HG02943 (cell line): Measurements from ENCODE around the gene OTULIN.

ENCODE experiments used
- ATAC-seq: cut with Tn5 transposase; IDR thresholded peaks from one replicate; pipeline ENCODE4 v1.9.1; 2021; ENCODE audit warnings: mild to moderate bottlenecking, low read depth, moderate library complexity; ENCODE audit not compliant: unreplicated experiment

The OTULIN gene

DNA sequence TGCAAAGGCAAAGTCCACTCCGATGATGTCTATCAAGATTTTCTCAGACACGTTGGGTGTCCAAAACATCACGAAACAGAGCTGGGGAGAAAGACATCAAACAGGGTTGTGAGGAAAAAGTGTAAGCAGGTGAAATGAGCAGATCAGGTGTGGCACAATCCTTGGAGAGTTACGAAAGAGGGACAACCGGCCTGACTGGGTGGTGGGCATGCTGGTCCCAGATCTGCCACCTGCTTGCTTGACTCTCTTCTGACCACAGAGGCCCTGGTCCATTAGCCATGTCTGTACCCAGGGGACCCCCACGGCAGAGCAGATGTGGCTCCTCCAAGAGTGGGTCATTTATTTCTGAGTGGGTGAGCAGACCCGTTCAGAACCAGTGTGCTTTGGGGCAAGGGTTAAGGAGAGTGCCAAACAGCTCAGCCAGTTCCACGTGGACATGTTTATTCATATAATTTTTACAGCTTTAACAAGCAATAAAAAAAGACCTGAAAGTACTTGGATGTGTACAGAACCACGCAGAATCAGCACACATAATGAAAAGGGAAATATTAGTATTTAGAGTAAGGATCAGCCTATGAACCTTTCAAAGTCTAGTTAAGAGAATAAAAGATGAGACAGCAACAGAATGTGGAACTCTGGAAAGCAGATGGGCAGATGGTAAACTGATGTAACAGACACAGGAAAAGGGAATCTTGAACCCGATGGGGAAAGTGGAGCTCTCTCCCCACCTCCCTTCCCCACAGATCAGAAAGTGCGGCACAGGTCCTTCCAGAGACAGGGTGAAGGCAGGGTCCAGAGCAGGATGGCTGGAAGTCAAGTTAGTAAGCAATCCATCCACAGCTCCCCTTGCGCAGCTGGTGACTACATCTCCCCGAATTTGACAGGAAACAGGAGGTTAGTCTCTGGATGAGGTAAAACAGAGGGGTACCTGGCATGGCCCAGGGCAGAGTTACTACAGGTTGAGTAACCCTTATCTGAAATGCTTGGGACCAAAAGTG lies 52.5 kb downstream of the OTULIN start:
- ATAC-seq: no peak

DNA sequence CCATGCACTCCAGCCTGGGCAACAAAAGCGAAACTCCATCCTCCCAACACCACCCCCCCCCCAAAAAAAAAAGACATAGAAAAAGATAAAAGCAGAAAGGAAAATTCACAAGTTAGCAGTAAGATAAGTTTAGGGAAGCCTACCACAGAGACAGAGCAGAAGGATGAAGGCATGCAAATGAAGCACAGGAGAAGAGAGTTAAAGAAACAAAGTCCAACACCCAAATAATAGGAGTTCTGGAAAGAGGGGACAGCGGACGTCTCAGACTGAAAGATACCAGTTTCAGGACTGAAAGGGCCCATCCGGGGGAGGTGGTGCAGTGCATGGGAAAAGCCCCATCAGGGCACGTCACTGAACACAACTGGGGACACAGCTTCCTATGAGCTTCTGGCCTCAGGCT lies 54.3 kb downstream of the OTULIN start:
- ATAC-seq: no peak

DNA sequence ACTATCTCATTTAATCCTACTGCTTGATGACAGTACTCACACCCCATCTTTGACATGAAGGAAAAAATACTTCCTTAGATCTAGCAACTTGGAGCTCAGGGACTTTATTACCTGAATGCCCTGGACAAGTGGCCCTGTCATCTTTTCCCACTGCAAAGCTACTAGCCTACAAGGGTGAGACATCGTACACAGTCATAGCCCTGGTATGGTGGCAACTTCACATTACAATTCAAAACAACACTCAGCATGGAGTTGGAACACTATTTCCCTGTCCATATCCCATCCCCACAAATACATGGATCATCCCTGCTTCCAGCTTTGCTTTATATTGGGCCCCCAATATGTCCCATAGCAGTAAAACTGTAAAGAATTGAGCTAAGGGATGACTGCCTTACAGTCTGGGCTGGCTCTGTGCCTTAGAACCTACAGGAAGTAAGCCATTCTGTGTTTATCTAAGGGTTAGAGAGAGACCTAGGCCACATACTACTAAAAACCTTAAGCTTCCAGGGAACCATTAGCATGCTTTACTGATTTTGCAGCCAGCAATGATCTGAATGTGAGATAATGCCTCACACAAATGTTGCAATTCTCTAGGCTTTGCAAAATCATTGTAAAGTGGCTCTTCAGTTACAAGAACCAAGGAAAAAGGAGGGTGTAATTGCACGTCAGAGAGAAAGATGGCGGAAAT lies 55.9 kb downstream of the OTULIN start:
- ATAC-seq: no peak

DNA sequence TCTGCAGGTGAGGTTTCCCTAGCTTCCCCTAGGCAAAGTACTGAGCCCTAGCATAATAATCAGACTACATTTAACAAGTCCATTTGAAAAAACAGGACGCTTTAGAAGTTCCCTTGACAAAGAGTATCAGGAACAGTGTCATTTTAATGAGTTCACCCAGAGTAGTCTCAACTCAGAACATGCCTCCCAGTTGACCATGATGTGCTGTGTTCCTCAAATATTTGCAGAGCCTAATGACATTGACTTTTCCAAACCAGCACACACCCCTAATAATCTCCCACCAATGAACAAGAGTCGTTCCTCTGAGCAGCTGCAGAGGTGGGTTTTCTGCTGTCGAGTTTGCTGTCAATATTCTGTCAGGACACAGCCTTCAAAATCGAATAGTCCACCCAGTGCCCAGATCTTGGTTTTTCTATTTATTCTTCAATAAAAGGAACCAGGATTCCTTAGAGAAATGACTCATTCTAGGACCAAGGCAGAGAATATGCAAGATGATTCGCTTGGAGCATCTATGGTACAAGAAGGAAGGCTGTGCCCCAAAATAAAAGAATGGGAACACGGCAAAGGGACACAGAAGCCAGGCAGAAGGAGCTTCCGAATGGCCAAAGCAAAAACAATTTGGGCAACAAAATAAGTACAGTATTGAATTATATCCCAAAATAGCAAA lies 57.6 kb downstream of the OTULIN start:
- no peak for ATAC-seq

DNA sequence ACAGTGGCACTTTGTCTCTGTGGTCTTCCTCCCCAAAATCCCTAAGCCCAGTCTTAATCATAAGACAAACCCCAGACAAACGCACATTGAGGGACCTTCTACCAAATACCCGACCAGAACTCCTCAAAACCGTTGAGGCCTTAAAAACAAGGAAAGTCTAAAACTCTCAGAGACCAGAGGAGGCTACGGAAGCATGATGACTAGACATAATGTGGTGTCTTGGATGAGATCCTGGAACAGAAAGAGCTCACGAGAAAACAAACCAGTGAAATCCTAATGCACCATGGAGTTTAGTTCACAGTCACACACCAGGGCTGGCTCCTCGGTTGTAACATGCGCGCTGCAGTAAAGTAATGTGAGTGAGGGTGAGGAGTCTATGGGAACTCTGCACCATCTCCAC lies 58.4 kb downstream of the OTULIN start:
- ATAC-seq: no peak

DNA sequence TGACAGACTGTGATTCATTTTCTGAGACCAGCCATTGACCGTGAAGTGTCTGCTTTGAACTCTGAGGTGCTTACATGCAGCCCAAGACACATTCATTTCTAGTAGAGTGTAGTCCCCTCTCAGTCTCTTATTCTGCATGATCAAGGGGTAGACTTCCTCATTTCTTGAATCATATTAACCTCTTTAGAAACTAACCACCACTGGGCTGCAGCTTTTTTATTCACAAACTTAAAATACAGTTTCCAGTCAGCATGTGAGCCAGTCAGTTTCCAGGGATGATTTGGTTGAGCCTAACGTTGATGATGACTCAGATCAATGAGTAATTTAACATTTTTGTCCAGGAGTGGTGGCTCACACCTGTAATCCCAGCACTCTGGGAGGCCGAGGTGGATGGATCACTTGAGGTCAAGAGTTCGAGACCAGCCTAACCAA lies 59.2 kb downstream of the OTULIN start:
- no peak for ATAC-seq

DNA sequence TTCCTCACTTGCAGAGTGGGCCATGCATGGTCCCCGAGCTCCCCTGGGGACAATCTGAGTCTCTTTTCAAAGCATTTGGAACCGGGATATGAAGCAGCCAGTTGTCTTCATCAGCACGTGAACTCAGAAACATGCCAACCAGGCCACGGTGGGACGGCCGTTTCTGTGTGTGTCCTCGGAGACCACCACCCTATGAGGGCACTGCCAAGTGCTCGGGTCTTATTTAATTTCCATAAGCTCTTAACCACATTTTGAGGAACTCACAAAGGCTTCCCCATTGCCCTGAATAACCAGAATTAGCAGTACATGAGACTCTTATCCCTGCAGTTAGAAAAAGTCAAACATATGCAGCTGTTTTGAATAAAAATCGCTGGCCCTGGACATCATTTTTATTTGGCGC lies 60.1 kb downstream of the OTULIN start:
- no peak for ATAC-seq

DNA sequence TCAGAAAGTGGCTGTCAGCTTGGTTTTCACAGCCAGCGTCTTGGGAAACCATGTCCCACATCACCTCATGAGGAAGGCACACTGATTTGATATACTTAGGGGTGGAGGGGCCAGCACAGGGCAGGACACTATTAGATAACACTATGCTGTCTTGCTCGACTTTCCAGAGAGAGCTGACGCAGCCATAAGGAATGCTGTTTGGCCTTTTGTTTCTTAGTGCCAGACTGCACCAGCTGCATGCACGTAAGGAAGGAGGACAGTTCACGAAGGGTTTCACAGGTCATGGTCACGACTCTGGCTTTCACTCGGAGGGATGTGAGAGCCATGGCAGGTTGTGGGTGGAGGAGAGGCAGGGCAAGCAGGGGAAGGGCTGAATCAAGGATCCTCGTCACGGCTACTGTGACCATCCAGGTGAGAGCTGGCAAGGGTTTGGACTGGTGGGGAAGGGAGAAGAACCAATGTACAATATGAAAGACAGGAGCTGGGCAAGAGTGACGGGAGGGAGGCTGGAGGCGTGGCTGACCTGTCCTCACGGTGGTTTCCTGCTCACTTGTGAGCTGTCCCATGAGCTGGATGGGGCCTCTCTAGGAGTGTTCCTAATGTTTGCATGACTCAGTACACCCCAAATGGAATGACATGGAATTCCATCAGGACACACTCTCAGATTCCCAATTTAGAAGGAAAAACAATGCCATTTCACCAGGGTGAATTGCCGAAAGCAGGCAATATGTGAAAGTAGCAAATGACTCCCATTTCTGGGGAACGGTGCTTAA lies 61.7 kb downstream of the OTULIN start:
- no peak for ATAC-seq

DNA sequence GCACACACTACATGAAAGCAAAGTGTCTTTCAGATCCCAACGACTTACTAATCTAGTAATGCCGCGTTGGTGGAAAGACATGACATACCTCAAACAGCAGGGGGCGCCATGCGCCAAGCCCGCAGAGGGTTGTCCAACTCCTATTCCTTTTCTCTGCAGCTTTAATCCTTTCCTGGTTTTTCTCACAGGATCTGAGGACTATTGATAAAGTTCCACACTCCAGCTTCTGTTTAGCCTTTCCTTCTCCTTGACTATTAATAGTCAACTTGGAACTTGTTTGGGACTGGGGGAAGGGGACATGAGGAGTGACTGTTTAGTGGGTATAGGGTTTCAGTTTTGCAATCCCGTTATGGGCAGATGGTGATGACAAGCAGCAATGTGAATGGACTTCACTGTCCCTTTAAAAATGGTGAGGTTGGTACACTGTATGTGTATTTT lies 62.9 kb downstream of the OTULIN start:
- no peak for ATAC-seq

DNA sequence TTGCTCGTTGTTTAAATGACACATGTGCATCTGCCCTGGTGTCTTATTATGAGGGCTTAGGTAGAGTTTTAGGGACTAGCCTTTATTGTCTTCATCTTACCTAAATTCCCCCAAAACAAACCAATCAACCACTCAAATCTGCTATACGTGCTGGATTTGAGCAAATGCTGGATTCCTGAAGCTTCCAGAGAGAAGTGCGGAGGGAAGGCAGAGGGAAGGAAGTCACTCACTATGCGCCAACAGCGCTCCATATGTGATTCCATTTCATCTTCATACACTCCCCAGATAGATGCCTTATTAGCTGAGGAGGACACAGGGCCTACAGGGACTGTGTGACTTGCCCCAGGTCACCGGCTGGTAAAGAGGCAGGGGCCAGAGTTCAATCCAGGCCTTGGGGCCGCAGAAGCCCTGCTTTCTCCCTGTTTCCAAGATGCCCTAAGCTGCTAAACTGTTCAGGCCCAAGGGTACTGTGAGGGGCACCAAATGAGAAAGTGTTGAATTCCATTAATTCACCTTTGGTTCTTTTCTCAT lies 63.5 kb downstream of the OTULIN start:
- ATAC-seq: no peak

DNA sequence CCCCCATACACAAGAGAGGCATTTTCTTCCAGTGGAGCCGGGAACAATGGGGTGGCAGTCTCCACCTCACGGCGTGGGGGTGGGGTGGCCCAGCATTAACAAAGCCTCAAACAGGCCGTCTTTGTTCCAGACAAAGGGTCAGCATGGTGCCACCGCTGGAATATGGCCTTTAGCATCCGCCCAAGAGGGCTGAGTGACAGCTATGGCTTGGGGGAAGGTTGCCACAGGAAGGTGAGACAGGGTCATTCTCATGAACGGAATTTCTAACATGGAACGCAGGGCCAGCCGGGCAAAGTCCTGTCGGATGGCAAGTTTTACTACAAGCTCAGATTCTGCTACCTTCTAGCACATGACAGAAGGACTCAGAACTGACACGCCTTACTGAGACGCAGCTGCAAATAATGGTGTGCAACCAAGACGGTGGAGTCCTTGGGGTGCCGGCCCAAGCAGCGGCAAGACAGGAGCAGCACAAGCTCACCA lies 64.0 kb downstream of the OTULIN start:
- ATAC-seq: no peak

DNA sequence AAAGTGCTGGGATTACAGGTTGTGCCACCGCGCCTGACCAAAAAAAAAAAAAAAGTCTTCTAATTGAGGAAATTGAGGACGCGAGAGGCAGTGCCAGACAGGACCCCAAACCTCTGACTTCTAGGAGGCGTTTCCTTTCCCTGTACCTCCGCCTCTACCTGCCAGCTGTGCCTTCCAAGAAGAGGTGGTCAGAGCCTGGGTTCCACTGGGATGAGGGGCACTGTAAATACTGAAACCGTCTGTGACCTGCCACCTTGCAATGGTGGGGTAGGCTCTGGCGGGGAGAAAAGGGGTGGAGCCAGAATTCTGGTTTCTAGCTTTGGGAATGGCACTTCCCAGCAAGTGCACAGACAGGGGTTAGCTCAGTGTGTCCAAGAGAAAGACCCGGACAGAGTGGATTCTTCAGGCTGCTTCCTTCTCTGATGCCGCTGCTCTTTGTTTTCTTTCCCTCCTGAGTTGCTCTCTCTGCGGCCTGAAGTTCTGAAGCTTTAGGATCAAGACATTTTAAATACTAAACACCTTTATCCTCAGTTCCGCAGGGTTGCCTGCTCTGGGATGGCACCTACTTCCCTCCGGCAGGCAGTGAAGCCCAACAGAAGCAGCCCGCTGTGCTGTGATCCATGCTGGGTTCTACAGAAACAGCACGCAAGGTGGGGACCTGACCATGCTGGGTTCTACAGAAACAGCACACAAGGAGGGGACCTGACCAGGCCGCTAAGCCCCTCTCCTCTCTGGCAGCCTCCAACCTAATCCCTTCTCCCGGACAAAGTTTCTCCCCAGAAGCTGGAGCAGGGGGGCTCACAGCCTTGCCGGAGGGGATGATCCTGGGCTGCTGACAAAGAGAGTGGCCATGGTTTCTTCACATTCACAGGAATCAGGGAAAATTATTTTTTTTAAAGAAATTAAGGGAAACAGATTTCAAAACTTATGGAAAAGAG lies 65.2 kb downstream of the OTULIN start:
- ATAC-seq: no peak

DNA sequence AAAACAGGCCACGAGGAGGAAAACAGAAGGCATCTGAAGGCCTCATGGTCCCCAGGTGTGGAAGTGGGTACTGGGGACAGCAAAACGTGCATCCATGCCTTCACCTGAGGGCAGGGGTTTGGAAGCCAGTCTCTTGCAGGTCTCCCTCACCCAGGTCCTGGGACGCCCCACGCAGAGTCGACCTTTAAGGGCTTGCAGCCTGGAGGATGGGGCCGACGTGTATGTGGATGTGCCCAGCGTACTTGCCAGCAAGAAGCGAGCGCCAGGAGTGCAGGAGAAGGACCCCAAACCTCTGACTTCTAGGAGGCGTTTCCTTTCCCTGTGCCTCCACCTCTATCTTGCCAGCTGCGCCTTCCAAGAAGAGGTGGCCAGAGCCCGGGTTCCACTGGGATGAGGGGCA lies 65.9 kb downstream of the OTULIN start:
- no peak for ATAC-seq

DNA sequence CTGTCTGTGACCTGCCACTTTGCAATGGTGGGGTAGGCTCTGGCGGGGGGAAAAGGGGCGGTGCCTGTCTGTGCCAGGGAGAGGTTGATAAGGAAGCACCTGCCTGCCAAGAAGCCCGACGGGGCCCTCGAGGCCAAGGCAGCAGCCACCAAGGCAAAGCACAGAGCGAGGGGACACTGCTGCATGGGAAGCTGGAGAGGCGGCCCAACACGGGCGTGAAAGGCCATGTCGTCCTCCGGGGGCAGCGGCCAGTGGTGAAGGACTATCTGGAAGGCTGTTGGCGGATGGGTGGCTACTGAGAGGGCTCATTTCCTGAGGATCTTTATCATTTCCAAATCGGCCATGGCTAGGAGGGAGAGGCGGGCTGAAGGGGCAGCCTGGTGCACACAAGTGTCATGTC lies 66.4 kb downstream of the OTULIN start:
- no peak for ATAC-seq

DNA sequence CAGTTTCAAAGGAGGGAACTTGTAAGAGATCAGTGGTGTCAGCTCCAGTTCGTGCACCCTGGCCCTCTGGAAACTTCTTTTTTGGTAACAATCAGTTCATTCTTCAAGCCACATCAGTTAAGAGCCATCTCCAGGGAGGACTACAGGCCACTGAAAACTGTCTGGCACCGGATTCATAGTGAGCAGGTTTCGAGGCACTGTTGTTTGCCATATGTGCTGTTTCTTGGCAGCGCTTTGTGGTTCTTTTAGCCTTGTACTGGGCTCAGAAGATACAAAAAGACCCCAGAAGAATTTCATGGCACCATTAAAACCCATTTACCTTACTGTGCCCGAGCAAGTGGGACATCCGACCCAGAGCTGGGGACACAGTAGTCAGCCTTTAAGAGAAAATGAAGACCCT lies 68.5 kb downstream of the OTULIN start:
- no peak for ATAC-seq

DNA sequence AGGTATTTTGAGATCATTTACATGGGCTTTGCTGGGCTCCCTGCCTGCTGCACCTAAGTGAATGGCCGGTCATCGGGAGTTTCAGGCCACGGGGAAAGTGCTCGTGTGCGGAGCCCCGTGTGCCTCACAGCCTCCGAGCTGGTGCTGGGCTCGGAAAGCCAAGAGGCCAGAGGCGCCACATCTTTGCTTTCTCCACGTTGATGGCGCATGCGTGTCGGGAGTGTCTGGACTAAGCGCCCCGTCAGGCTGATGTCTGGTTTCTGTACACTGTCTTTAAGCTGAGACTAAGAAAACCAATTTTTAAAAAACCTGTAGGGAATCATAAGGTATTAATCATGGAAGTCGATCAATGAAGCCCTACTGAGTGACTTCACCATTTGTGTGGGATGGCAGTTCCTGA lies 69.1 kb downstream of the OTULIN start:
- ATAC-seq: no peak

DNA sequence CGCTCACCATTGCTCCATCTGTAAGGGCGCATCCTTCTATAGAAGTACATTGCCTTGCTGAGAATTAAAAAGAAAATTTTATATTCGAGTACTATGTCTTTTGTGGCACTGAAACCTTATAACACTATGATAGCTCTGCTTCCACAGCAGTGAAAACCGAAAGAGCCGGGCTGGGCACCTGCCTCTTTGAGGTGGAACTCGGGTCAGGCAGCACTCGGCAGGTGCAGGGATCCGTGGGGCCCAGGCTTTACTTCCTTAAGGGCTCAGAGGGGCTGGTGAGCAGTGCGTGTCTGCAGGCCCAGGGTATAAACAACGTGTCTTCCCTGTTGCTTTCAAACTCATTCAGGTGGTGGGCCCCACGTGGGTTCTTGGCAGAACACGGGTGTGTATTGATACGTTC lies 69.9 kb downstream of the OTULIN start:
- ATAC-seq: no peak

DNA sequence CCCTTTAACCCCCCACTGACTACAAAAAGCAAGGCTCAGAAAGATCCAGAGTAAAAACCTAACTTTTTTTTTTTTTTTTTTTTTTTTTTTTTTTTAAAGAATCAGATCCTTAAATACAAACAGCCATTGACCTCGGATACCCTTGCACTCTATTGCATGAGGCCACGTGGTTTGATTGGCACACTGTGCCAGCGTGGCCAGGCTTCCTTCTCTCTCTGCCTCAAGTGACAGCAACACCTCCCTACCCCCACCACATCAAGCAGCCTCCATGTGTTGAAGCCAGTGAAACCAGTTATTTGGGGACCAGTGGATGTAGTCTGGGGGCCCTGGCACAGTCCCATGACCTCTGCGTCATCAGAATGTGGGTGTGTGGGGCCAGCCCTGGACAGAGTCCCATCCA lies 71.4 kb downstream of the OTULIN start:
- ATAC-seq: no peak

DNA sequence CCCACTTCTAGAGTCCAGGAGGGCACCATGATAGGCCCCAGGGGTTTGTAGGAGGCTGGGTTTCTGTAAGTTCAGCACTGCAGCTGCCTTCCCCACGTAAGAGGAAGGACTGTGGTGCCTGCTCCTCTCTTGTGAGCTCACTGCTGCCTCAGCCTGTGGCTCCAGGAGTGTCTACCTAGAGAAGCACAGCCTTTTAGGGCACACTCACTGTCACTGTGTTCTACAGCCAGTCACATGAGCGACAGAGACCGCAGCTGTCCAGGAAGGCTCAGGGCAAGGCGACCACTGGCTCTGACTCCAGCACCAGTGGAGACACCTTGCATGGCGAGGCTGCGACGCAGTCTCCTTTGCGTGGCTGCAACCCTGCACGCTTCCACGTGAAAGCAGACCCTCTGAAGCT lies 72.8 kb downstream of the OTULIN start:
- no peak for ATAC-seq
